Left cardiac atrium (tissue), 4 donors: ENCODE measurements around the gene PPP1R16B. TPM values are rescaled to one million over a fixed set of nuclear protein-coding genes. Genes with fewer than 3 reads are reported as not detected.

Experiments
- ATAC-seq, 2 donors: fragments of 200-7000 bp; cut with Tn5 transposase; one replicate each; pipeline ENCODE4 v1.9.1; 2020; ENCODE audit warnings: mild to moderate bottlenecking in 2 of 2, moderate library complexity in 2 of 2
- DNase-seq: peaks from one replicate; pipeline ENCODE4 v3.0.0-alpha.2; 2020
- intact Hi-C, 2 donors: fragments of 100-400 bp; cut with DNase I; formaldehyde crosslinking; loops; one replicate each; pipeline versions ENCODE4 v1.14.1 to v1.15.1; 2022 to 2023
- total RNA-seq, 2 donors: library from RNA; stranded (reverse); fragmentation: NEBNext Ultra II Directional; extraction: Animal tissue kit (Norgen Biotek cat#: 25700); gene quantifications; one replicate each; pipeline ENCODE4 v1.2.1, GENCODE V29; 2021
- donor health status: DM: no; HTN: yes; CAD: no.
- donor health status: DM: no; HTN: yes; CAD: no; lungs with severe emphysema.
- donor health status: DM: yes; HTN: yes; CAD: no.
- donor health status: Dilated cardiomyopathy.

PPP1R16B gene
- total RNA-seq, 2 donors from 2014 or later: 5.4 to 7.7 TPM

GRCh38 chr20:38885357-38885756 lies 79.9 kb downstream of the PPP1R16B start:
- no peak for DNase-seq
- ATAC-seq: no peak
- intact Hi-C loops: no loop called here

DNA sequence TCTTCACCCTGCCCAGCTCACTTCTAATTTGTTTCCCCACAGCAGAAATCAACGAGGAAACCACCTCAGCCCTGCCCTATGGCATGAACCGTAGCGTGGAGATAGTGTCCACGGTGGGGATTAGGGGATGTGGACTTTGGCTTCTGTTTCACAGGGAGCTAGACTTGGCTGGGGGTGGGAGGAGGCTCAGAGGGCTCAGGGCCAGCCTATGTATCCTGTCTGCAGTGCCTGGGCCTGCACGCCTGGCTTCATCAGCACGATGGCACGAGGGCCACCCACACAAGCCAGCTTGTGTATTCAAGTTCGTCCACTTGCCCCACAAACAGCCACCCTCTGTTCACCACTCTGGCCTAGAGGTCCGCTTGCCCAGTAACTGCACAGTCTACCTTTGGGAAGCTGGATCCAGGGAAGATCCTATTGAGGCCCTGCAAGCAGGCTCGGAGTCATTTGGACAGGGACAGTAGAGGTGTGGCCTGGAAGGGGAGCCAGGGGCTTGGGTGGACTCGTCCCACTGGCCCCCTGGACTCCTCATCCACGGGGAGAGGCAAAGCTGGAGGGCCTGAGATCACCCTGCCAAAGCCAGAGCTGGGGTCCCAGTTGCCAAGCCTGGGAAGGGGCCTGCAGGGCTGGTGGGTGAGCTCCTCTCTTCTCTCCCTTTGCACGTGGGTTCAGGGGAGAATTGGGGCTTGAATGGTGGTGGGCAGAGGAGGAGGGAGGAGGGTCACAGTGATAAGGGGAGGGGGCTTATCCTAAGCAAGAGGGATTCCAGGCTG lies 82.7 kb downstream of the PPP1R16B start:
- intact Hi-C loops: no loop called here
- peak in 1 of 2 donors; percentile 28 for ATAC-seq
- DNase-seq: no peak

GRCh38 chr20:38889050-38889449 lies 83.6 kb downstream of the PPP1R16B start:
- no peak for ATAC-seq
- no peak for DNase-seq
- intact Hi-C loops: no loop called here

DNA sequence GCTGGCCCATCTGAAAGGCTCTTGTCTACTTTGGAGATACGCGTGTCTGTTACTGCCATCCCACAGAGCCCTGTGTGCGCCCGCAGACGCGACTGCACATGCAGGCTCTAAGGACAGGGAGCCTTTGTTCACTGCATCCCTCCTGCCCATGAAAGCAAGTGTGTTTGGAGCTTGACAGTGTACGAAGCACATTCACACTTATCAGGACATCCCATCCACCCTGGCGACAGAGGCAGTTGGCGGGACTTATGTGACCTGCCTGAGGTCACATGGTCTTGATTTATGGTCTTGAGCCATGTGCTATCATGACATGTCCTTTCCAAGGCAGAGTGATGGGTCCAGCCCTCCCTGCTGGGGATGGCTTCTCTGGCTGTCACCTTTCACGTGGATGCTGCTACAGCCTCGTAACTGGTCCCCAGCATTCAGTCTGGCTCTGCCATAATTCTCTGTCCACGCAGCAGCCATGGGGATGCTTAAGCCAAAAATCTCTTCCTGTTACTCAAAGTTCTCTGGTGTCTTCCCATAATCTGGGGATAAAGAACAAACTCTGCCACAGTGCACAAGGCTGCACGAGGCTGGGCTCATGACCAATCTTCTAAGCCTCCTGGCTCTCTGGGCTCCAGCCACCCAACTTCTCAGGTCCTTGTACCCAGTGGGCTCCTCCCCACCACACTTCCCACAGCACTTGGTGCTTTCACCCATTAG lies 84.4 kb downstream of the PPP1R16B start:
- no peak for DNase-seq
- no peak for ATAC-seq
- intact Hi-C loops: no loop called here

- intact Hi-C loops: no loop called here
- DNase-seq (no peak), ATAC-seq (no peak)
These were observed 85.0 kb downstream of the PPP1R16B start for GRCh38 chr20:38890497-38890818.

DNA sequence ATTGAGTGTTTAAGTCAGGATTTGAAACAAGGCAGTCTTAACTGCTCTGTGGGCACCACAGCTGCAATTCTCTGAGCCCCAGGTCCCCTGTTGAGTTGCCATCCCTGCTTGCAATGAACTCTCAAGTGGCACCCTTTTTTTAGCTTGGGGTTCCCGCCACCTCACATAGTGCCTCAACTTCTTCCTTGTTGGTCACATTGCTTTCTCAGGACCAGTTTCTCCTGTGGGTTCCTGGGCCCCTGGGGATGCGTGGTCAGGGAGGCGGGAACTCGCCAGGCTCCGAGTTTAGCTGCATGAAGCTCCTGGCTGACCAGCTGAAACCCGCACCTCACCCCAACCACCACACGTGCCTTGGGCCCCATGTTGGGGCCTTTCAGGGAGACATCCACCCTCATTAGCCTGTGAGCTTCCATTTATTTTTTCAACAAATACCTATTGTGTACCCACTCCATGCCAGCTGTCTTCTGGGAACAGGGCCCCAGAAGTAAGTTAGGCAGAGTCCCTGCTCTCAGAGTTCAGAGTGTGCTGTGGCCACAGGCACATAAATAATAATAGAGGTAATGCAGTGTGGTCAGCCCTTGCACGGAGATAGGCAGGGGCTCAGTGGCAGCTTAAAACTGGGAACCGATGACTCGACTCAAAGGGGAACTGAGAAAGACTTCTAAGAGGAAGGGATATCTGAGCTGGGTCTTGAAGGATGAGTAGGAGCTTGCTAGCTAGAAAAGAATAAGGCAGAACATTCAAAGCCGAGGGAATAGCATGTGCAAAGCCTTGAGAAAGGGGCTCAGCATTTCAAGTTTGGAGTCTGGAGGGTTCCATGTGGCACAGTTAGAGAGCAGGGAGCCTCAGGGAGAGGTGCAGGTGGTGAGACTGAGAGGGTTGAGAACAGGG lies 86.8 kb downstream of the PPP1R16B start:
- DNase-seq (no peak), ATAC-seq (no peak)
- intact Hi-C loops: loop anchor here in 1 of 2 donors (2.0 kb wide), 1 partner anchor 246 kb away; no protein-coding TSS in a partner anchor

DNA sequence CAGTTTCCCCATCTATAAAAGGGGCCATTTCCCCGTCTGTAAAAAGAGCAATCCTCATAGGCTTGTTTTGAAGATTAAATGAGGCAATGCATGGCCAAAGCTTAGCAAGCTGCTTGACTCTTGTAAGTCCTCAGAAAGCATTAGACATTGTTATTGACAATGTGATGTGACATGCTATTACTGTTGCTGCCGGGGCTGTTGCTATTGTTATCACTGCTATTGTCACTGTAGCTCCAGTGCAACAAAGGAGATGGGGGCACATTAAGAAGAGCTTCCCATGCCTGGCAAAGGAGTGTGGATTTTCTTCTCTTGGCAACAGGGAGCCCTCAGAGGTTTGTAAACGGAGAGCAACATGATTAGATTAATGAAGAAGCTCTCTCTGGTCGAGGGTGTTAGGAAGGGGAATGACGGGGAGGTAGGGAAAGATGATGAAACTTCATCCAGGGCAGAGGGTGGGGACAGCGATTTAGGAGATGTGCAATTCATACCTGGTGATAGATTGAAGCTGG lies 87.6 kb downstream of the PPP1R16B start:
- intact Hi-C loops: loop anchor here in 1 of 2 donors (2.0 kb wide), 1 partner anchor 246 kb away; no protein-coding TSS in a partner anchor
- no peak for DNase-seq
- peak in 1 of 2 donors; percentile 61 for ATAC-seq

DNA sequence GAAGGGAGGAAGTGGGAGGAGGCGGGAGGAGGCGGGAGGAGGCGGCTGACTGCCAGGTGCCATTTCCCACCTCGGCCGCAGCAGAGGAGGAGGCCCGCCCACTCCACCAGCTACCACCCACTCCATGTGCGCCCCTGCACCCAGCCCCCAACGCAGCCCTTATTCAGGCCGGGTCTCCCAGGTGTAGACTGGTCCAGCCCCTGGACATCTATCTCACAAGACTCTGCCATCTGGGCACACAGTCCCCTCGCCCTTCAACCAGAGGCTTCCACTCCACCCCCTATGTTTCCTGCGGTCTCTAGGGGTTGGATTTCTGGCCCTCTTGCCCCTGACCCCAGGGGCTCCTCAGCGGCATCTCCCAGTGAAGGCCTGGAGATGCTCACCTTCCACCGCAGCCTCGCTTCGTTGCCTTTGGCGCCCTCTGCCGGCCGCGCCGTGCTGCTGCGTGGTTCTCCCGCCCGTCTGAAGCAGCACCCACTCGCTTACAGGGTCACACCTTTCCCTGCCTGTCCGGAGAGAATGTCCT lies 88.1 kb downstream of the PPP1R16B start:
- intact Hi-C loops: loop anchor here in 1 of 2 donors (2.0 kb wide), 1 partner anchor 247 kb away; no protein-coding TSS in a partner anchor
- DNase-seq: peak; percentile 60
- ATAC-seq: peak; percentile 84 to 92

DNA sequence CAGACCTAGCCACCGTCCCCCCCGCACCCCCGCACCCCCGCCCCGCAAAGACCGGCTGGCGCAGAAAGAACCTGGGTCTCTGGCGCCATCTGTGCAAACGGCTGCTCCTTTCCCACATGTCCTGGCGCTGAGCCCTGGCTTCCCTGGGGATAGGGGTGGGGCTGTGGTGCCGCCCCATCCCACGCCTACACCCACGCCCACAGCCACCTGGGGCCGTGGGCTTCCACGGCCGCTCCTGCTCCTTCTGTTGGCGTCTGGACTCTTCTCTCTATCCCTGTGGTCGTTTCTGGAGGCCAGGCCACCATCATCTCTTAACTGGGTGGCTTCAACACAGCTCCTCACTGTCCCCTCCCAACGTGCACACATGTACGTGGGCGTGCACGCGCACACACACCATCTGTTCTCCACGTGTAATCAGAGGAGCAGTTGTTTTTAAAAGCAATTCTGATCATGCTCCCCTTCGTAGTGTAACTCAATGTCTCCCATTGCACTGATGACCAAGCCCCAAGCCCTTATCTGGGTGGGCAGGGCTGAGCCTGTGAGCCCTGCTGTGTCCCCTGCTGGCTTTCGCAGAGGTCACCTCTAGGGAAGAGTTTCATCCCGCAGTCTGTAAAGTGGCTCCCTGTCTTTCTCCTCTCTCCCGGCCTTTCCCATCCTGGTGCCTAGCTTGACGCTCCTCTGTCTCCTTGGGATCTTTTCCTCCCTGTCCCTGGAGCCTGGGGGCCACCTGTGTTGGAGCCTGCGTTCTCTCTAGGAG lies 88.8 kb downstream of the PPP1R16B start:
- DNase-seq: no peak
- intact Hi-C loops: no loop called here

GRCh38 chr20:38895098-38895949 lies 89.8 kb downstream of the PPP1R16B start:
- ATAC-seq (no peak), DNase-seq (no peak)
- intact Hi-C loops: no loop called here

More for the DNA sequence above, 88.8 kb downstream of the PPP1R16B start:
- peak; percentile 35 to 63 for ATAC-seq

GRCh38 chr20:38896009-38896594 lies 90.6 kb downstream of the PPP1R16B start:
- no peak for DNase-seq
- ATAC-seq: no peak
- intact Hi-C loops: no loop called here

DNA sequence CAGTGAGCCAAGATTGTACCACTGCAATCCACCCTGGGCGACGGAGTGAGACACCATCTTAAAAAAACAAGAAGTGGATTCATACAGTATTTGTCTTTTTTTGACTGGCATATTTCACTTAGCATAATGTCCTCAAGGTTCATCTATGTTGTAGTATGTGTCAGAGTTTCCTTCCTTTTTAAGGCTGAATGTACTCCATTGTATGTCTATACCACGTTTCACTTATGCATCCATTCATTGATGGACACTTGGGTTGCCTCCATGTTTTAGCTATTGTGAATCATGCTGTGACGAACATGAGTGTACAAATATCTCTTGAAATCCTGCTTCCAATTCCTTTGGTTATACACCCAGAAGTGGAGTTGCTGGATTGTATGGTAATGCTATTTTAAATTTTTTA lies 91.8 kb downstream of the PPP1R16B start:
- DNase-seq (no peak), ATAC-seq (no peak)
- intact Hi-C loops: no loop called here

- ATAC-seq (no peak), DNase-seq (no peak)
- intact Hi-C loops: no loop called here
These were observed 95.1 kb downstream of the PPP1R16B start for GRCh38 chr20:38900606-38901005.

DNA sequence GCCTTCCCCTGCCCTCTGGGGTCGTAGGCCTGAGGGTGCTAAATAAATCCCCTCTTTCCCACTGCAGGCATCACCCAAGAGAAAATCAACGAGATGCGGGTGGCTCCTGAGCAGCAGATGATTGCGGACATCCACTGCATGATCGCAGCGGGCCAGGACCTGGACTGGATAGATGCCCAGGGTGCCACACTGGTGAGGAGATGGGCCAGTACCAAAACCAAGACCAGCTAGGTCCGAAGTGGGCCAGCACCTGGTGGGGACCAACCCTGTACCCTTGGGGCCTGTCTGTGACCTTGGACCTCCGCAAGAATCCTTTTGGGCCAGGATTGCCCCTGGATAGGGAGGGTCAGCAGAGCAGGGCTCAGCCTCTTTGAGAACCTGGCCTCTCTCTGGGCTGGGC lies 97.1 kb downstream of the PPP1R16B start:
- intact Hi-C loops: no loop called here
- ATAC-seq (no peak), DNase-seq (no peak)

DNA sequence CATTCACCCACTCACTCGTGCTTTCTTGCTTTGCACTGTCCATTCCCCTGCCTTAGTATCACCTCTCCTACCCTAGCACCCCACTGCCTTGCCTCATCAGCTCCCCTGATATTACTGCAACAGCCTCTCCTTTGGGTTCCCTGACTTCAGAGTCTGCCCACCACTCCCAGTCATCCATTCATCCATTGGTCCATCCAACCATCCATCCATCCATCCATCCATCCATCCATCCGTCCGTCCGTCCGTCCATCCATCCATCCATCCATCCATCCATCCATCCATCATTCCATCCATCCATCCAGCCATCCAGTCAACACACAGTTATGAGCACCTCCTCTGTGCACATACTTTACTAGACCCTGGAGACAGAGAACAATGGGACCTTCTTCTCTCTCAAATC lies 97.8 kb downstream of the PPP1R16B start:
- ATAC-seq: no peak
- intact Hi-C loops: no loop called here

GRCh38 chr20:38905375-38905774 lies 99.9 kb downstream of the PPP1R16B start:
- DNase-seq (no peak), ATAC-seq (no peak)
- intact Hi-C loops: no loop called here

More for the DNA sequence above, 97.8 kb downstream of the PPP1R16B start:
- DNase-seq: no peak
